Measurements from ENCODE around the gene C1orf226. TPM values are rescaled to one million over a fixed set of nuclear protein-coding genes. Genes with fewer than 3 reads are reported as not detected.

C1orf226 gene
- total RNA-seq, 2 donors from 2014 or later: 5.1 to 6.2 TPM

- H3K27ac Mint-ChIP-seq: no peak overlapping the region
Measured at GRCh38 chr1:162396201-162396906, 14.8 kb downstream of the C1orf226 start.

GRCh38 chr1:162397039-162397448 is 15.5 kb downstream of the C1orf226 start:
- no peak overlapping the region for H3K9ac ChIP-seq (ENCODE audit: extremely low read depth, low read length, poor library complexity, severe bottlenecking)
- H3K4me3 ChIP-seq (ENCODE audit: low read length): no peak overlapping the region
- H3K27me3 ChIP-seq (ENCODE audit: control insufficient read depth, insufficient read depth, low read length, poor library complexity, severe bottlenecking): no peaks in the 10 kb centered on the region
- peaks cover 10% of the 10 kb centered on the region for H3K9me3 ChIP-seq (ENCODE audit: control insufficient read depth, low read length)
- H3K36me3 ChIP-seq (ENCODE audit: control insufficient read depth, insufficient read depth, low read length): no peaks in the 10 kb centered on the region
- no peak for DNase-seq
- no peak overlapping the region for H3K27ac ChIP-seq (ENCODE audit: low read depth, low read length)
- peak; percentile 33 for TF ChIP-seq CTCF (conservative IDR thresholded peaks at IDR 0.05)
- H3K36me3 Mint-ChIP-seq (ENCODE audit: low read depth): no peaks in the 10 kb centered on the region
- H3K4me1 ChIP-seq (ENCODE audit: control insufficient read depth, insufficient read depth, low read length): peaks cover 20% of the 10 kb centered on the region
- H3K4me1 Mint-ChIP-seq: peaks cover 30% of the 10 kb centered on the region
- no peak overlapping the region for H3K27ac Mint-ChIP-seq
- H3K27me3 Mint-ChIP-seq (ENCODE audit: insufficient read depth): peaks cover 14% of the 10 kb centered on the region
- H3K9me3 Mint-ChIP-seq: no peaks in the 10 kb centered on the region
- 92 to 100% methylated on average over 1 to 3 of the region's 3 CpGs for WGBS, 2 experiments (ENCODE audit: insufficient coverage in 1 of 2, insufficient read length in 1 of 2)
- H3K4me3 Mint-ChIP-seq: no peak overlapping the region

More at GRCh38 chr1:162396201-162396906, 14.8 kb downstream of the C1orf226 start:
- Histone ChIP-seq H3K9me3 (ENCODE audit: control insufficient read depth, low read length) (peaks cover 10% of the 10 kb centered on the region), H3K36me3 (ENCODE audit: control insufficient read depth, insufficient read depth, low read length) (no peaks in the 10 kb centered on the region), H3K27me3 (ENCODE audit: control insufficient read depth, insufficient read depth, low read length, poor library complexity, severe bottlenecking) (no peaks in the 10 kb centered on the region), H3K9ac (ENCODE audit: extremely low read depth, low read length, poor library complexity, severe bottlenecking) (no peak overlapping the region), H3K4me3 (ENCODE audit: low read length) (no peak overlapping the region), H3K4me1 (ENCODE audit: control insufficient read depth, insufficient read depth, low read length) (peaks cover 20% of the 10 kb centered on the region), H3K27ac (ENCODE audit: low read depth, low read length) (no peak overlapping the region)
- DNase-seq: no peak
- no peak overlapping the region for H3K4me3 Mint-ChIP-seq
- no peaks in the 10 kb centered on the region for H3K36me3 Mint-ChIP-seq (ENCODE audit: low read depth)
- H3K4me1 Mint-ChIP-seq: peaks cover 35% of the 10 kb centered on the region
- peaks cover 14% of the 10 kb centered on the region for H3K27me3 Mint-ChIP-seq (ENCODE audit: insufficient read depth)
- H3K9me3 Mint-ChIP-seq: no peaks in the 10 kb centered on the region
- WGBS, 2 experiments (ENCODE audit: insufficient coverage in 1 of 2, insufficient read length in 1 of 2): 95 to 100% methylated on average over 1 to 3 of the region's 3 CpGs
- no peak for TF ChIP-seq CTCF (conservative IDR thresholded peaks at IDR 0.05)

GRCh38 chr1:162397943-162398560 is 16.5 kb downstream of the C1orf226 start:
- DNase-seq: no peak
- peak overlapping the region; percentile 24 for H3K4me3 ChIP-seq (ENCODE audit: low read length)
- Mint-ChIP-seq H3K4me1 (peaks cover 29% of the 10 kb centered on the region), H3K9me3 (no peaks in the 10 kb centered on the region), H3K27ac (peak overlapping the region; percentile 11), H3K4me3 (no peak overlapping the region), H3K36me3 (ENCODE audit: low read depth) (no peaks in the 10 kb centered on the region), H3K27me3 (ENCODE audit: insufficient read depth) (peaks cover 14% of the 10 kb centered on the region)
- peaks cover 20% of the 10 kb centered on the region for H3K4me1 ChIP-seq (ENCODE audit: control insufficient read depth, insufficient read depth, low read length)
- TF ChIP-seq CTCF (conservative IDR thresholded peaks at IDR 0.05): no peak
- H3K36me3 ChIP-seq (ENCODE audit: control insufficient read depth, insufficient read depth, low read length): no peaks in the 10 kb centered on the region
- no peaks in the 10 kb centered on the region for H3K27me3 ChIP-seq (ENCODE audit: control insufficient read depth, insufficient read depth, low read length, poor library complexity, severe bottlenecking)
- H3K27ac ChIP-seq (ENCODE audit: low read depth, low read length): no peak overlapping the region
- H3K9me3 ChIP-seq (ENCODE audit: control insufficient read depth, low read length): peaks cover 10% of the 10 kb centered on the region
- 75% methylated on average over 3 of the region's 3 CpGs; no CpG with 5 or more reads in 1 of the 2 experiments for WGBS, 2 experiments (ENCODE audit: insufficient coverage in 1 of 2, insufficient read length in 1 of 2)
- no peak overlapping the region for H3K9ac ChIP-seq (ENCODE audit: extremely low read depth, low read length, poor library complexity, severe bottlenecking)
